Measurements from ENCODE around the gene CHST9. TPM values are rescaled to one million over a fixed set of nuclear protein-coding genes. Genes with fewer than 3 reads are reported as not detected.

The CHST9 gene
- total and polyA plus RNA-seq, 10 of the 15 experiments (the other 5 are each of a cell fraction or from before 2014, with no cell fraction given), result 0.34 TPM; not detected in 9

- no TSS peak for BruUV-seq (replicated peaks)
- H2AFZ ChIP-seq (ENCODE audit: control insufficient read depth, low read depth, low read length), result no peak overlapping the region
- H3K4me2 ChIP-seq (ENCODE audit: control insufficient read depth, insufficient read depth), result no peak overlapping the region
- no peak overlapping the region for H3K9ac ChIP-seq (ENCODE audit: control insufficient read depth, insufficient read depth, low read length)
- in situ Hi-C loops (cut with MboI) (no loop called here), intact Hi-C loops (cut with micrococcal nuclease; ENCODE audit: unreplicated experiment) (no loop called here)
- no peaks in the 10 kb centered on the region for H3K36me3 ChIP-seq (ENCODE audit: control insufficient read depth in 2 of 2, insufficient read depth in 2 of 2, low read length in 1 of 2)
- WGBS (ENCODE audit: insufficient coverage, insufficient replicate concordance, low lambda C conversion rate, missing lambda C conversion rate), result 66% methylated on average over 4 of the region's 4 CpGs
- H3K27ac ChIP-seq (ENCODE audit: control insufficient read depth, insufficient read depth), result no peak overlapping the region
- DNase-seq (ENCODE audit: low read depth, low spot score) (no peak), FAIRE-seq (no peak), ATAC-seq (no peak)
- H4K20me1 ChIP-seq (ENCODE audit: control insufficient read depth, insufficient read depth), result no peaks in the 10 kb centered on the region
- H3K4me1 ChIP-seq (ENCODE audit: control insufficient read depth, insufficient read depth, low read length), result no peaks in the 10 kb centered on the region
- ChIA-PET POLR2A (no interaction called here), RAD21 (ENCODE audit: unreplicated experiment) (no interaction called here), CTCF (no interaction called here), SMC1A (ENCODE audit: uncharacterized antibody, unreplicated experiment) (no interaction called here)
- no peaks in the 10 kb centered on the region for H3K79me2 ChIP-seq (ENCODE audit: control insufficient read depth, insufficient read depth, low read length)
- H3K9me3 ChIP-seq (replicated peaks; ENCODE audit: control insufficient read depth, insufficient read depth, low read length), result no peaks in the 10 kb centered on the region
- no peak overlapping the region for H3K4me3 ChIP-seq
- H3K27me3 ChIP-seq (replicated peaks in 1 of 2; ENCODE audit: control insufficient read depth in 2 of 2, insufficient read depth in 2 of 2, low read length in 1 of 2), result no peaks in the 10 kb centered on the region
- no peak for TF ChIP-seq NR2C1 (IDR thresholded peaks at IDR 0.05)
- no peak for TF ChIP-seq TCF12 (IDR thresholded peaks at IDR 0.05; ENCODE audit: low read depth, low read length)
- no peak for TF ChIP-seq BCL3 (IDR thresholded peaks at IDR 0.05; ENCODE audit: borderline replicate concordance, insufficient read depth, low read depth, low read length, poor library complexity, severe bottlenecking)
Observed at GRCh38 chr18:26948703-26949102, 236.4 kb downstream of the CHST9 start.

GRCh38 chr18:26943906-26944305 lies 241.2 kb downstream of the CHST9 start:
- in situ Hi-C loops (cut with MboI) (no loop called here), intact Hi-C loops (cut with micrococcal nuclease; ENCODE audit: unreplicated experiment) (no loop called here)
- no peaks in the 10 kb centered on the region for H3K9me3 ChIP-seq (replicated peaks; ENCODE audit: control insufficient read depth, insufficient read depth, low read length)
- DNase-seq (ENCODE audit: low read depth, low spot score) (no peak), ATAC-seq (no peak), FAIRE-seq (no peak)
- RAD21 ChIA-PET (ENCODE audit: unreplicated experiment), result no interaction called here
- H3K27ac ChIP-seq (ENCODE audit: control insufficient read depth, insufficient read depth), result no peak overlapping the region
- H3K4me3 ChIP-seq, result no peak overlapping the region
- H3K79me2 ChIP-seq (ENCODE audit: control insufficient read depth, insufficient read depth, low read length), result no peaks in the 10 kb centered on the region
- no peak overlapping the region for H2AFZ ChIP-seq (ENCODE audit: control insufficient read depth, low read depth, low read length)
- no peaks in the 10 kb centered on the region for H3K36me3 ChIP-seq (ENCODE audit: control insufficient read depth in 2 of 2, insufficient read depth in 2 of 2, low read length in 1 of 2)
- SMC1A ChIA-PET (ENCODE audit: uncharacterized antibody, unreplicated experiment), result interaction anchor here (0.8 to 1.0 kb wide), 3 partner anchors 15 to 140 kb away, joined by 3 read pairs; no protein-coding TSS in a partner anchor
- H3K4me1 ChIP-seq (ENCODE audit: control insufficient read depth, insufficient read depth, low read length), result no peaks in the 10 kb centered on the region
- no peaks in the 10 kb centered on the region for H3K27me3 ChIP-seq (replicated peaks in 1 of 2; ENCODE audit: control insufficient read depth in 2 of 2, insufficient read depth in 2 of 2, low read length in 1 of 2)
- BruUV-seq (replicated peaks), result no TSS peak
- POLR2A ChIA-PET, result no interaction called here
- 14% methylated on average over 3 of the region's 3 CpGs for WGBS (ENCODE audit: insufficient coverage, insufficient replicate concordance, low lambda C conversion rate, missing lambda C conversion rate)
- TF ChIP-seq CTCF (IDR thresholded peaks at IDR 0.05 in 2 of 3, conservative IDR thresholded peaks at IDR 0.05 in 1 of 3; ENCODE audit: control insufficient read depth in 2 of 3, extremely low read depth in 1 of 3, insufficient read depth in 1 of 3, low read depth in 3 of 3, low read length in 3 of 3) (no peak), NRF1 (conservative IDR thresholded peaks at IDR 0.05; ENCODE audit: low read depth, low read length) (no peak), CHD4 (IDR thresholded peaks at IDR 0.05) (no peak), SIN3A (IDR thresholded peaks at IDR 0.05; ENCODE audit: low read depth, low read length) (no peak), TCF7 (IDR thresholded peaks at IDR 0.05; ENCODE audit: borderline replicate concordance) (no peak), ZNF687 (IDR thresholded peaks at IDR 0.05) (no peak)
- no peak overlapping the region for H3K9ac ChIP-seq (ENCODE audit: control insufficient read depth, insufficient read depth, low read length)
- H4K20me1 ChIP-seq (ENCODE audit: control insufficient read depth, insufficient read depth), result no peaks in the 10 kb centered on the region
- CTCF ChIA-PET, result no interaction called here
- no peak overlapping the region for H3K4me2 ChIP-seq (ENCODE audit: control insufficient read depth, insufficient read depth)

Measured in GM12878 (cell line).